Measurements from ENCODE around the gene GNA15. TPM values are rescaled to one million over a fixed set of nuclear protein-coding genes. Genes with fewer than 3 reads are reported as not detected.
"Not testable (repeated sequence)": the region's sequence is repeated elsewhere in the genome, so short reads cannot be mapped to it uniquely, and the experiment has no call there.

The GNA15 gene
- total RNA-seq, 1 donor from 2014 or later: not detected

- H3K27me3 Mint-ChIP-seq (ENCODE audit: unreplicated experiment): peaks cover 2% of the 10 kb centered on the region
These were observed 63.3 kb downstream of the GNA15 start for GRCh38 chr19:3198901-3199700.

DNA sequence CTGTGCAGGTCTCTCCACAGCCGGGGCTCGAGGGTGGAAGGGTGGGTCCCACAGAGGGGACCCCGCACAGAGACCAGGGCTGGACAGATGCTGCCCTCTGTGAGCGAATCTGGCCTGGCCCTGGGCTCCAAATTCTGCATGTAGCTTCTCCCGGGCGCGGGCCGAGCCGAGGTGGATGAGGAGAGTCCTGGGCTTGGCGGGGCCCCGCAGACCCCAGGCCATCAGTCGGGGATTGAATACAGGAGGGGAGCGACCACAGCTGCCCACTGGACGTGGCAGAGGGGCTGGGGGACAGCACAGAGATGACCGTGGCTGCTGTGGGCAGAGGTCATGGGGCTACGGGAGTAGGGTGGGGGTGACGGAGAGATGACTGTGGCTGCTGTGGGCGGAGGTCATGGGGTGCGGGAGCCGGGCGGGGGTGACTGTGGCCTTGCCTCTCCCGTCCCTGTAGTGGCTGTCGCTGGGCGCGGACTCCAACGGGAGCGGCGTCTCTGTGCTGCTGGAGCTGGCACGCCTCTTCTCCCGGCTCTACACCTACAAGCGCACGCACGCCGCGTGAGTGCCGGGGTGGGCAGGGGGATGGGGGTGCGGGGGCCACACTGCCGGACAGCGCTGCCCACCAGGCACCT lies 65.4 kb downstream of the GNA15 start:
- Mint-ChIP-seq H3K4me1 (ENCODE audit: unreplicated experiment) (no peaks in the 10 kb centered on the region), H3K27ac (ENCODE audit: unreplicated experiment) (no peak overlapping the region), H3K4me3 (ENCODE audit: unreplicated experiment) (no peak overlapping the region), H3K9me3 (ENCODE audit: unreplicated experiment) (no peaks in the 10 kb centered on the region), H3K27me3 (ENCODE audit: unreplicated experiment) (no peaks in the 10 kb centered on the region), H3K36me3 (ENCODE audit: low read depth, unreplicated experiment) (no peaks in the 10 kb centered on the region)
- no peak for DNase-seq (ENCODE audit: low spot score)
- no peak for TF ChIP-seq CTCF (IDR thresholded peaks at IDR 0.05; ENCODE audit: unreplicated experiment)

More at GRCh38 chr19:3198901-3199700, 63.3 kb downstream of the GNA15 start:
- Mint-ChIP-seq H3K4me3 (ENCODE audit: unreplicated experiment) (no peak overlapping the region), H3K9me3 (ENCODE audit: unreplicated experiment) (no peaks in the 10 kb centered on the region), H3K36me3 (ENCODE audit: low read depth, unreplicated experiment) (peaks cover 6% of the 10 kb centered on the region), H3K27ac (ENCODE audit: unreplicated experiment) (no peak overlapping the region), H3K4me1 (ENCODE audit: unreplicated experiment) (no peaks in the 10 kb centered on the region)
- no peak for TF ChIP-seq CTCF (IDR thresholded peaks at IDR 0.05; ENCODE audit: unreplicated experiment)
- DNase-seq (ENCODE audit: low spot score): no peak

- TF ChIP-seq CTCF (IDR thresholded peaks at IDR 0.05; ENCODE audit: unreplicated experiment): no peak
- no peaks in the 10 kb centered on the region for H3K4me1 Mint-ChIP-seq (ENCODE audit: unreplicated experiment)
- H3K4me3 Mint-ChIP-seq (ENCODE audit: unreplicated experiment): no peak overlapping the region
- H3K36me3 Mint-ChIP-seq (ENCODE audit: low read depth, unreplicated experiment): no peaks in the 10 kb centered on the region
- no peak for DNase-seq (ENCODE audit: low spot score)
- H3K9me3 Mint-ChIP-seq (ENCODE audit: unreplicated experiment): no peaks in the 10 kb centered on the region
- no peak overlapping the region for H3K27ac Mint-ChIP-seq (ENCODE audit: unreplicated experiment)
- H3K27me3 Mint-ChIP-seq (ENCODE audit: unreplicated experiment): no peaks in the 10 kb centered on the region
These were observed 66.1 kb downstream of the GNA15 start for GRCh38 chr19:3201911-3202310.

- no peak for TF ChIP-seq CTCF (IDR thresholded peaks at IDR 0.05; ENCODE audit: unreplicated experiment)
- no peaks in the 10 kb centered on the region for H3K27me3 Mint-ChIP-seq (ENCODE audit: unreplicated experiment)
- H3K27ac Mint-ChIP-seq (ENCODE audit: unreplicated experiment): no peak overlapping the region
- H3K4me3 Mint-ChIP-seq (ENCODE audit: unreplicated experiment): no peak overlapping the region
- H3K36me3 Mint-ChIP-seq (ENCODE audit: low read depth, unreplicated experiment): no peaks in the 10 kb centered on the region
- H3K4me1 Mint-ChIP-seq (ENCODE audit: unreplicated experiment): no peaks in the 10 kb centered on the region
- H3K9me3 Mint-ChIP-seq (ENCODE audit: unreplicated experiment): no peaks in the 10 kb centered on the region
- DNase-seq (ENCODE audit: low spot score): no peak
These were observed 66.5 kb downstream of the GNA15 start for GRCh38 chr19:3202346-3202745.

GRCh38 chr19:3202895-3203294 lies 67.1 kb downstream of the GNA15 start:
- not testable (repeated sequence) for H3K27ac Mint-ChIP-seq (ENCODE audit: unreplicated experiment); DNase-seq (ENCODE audit: low spot score); H3K36me3 Mint-ChIP-seq (ENCODE audit: low read depth, unreplicated experiment); H3K27me3 Mint-ChIP-seq (ENCODE audit: unreplicated experiment); H3K4me1 Mint-ChIP-seq (ENCODE audit: unreplicated experiment); H3K4me3 Mint-ChIP-seq (ENCODE audit: unreplicated experiment); H3K9me3 Mint-ChIP-seq (ENCODE audit: unreplicated experiment)
